ENCODE measurements around the gene BTRC. TPM values are rescaled to one million over a fixed set of nuclear protein-coding genes. Genes with fewer than 3 reads are reported as not detected.

Gene BTRC
- total and polyA plus RNA-seq, 10 of the 15 experiments (the other 5 are each of a cell fraction or from before 2014, with no cell fraction given) = 2.2 to 18.6 (median 8.6) TPM

DNA sequence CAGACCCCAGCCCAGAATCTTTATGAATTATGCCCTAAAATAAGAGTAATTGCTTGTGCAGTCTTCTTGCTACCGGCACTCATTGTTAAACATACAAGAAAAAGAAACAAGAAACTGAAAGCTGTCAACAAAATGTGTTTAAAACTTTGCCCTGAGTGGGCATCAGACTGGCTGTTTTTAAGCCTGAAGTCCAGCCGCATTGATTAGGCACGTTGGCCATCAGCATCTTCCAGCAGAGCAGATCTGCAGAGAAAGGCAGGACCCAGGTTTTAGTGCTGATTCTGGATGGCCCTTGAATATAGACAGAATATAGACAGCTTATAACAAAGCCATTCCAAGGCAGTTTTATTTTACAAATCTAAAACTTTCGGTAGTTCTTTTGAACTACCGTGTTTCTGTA lies 131.2 kb downstream of the BTRC start:
- Histone ChIP-seq H3K79me2 (ENCODE audit: control insufficient read depth, insufficient read depth, low read length) (no peaks in the 10 kb centered on the region), H3K36me3 (ENCODE audit: control insufficient read depth in 2 of 2, insufficient read depth in 2 of 2, low read length in 1 of 2) (no peaks in the 10 kb centered on the region), H3K9me3 (replicated peaks; ENCODE audit: control insufficient read depth, insufficient read depth, low read length) (no peaks in the 10 kb centered on the region), H3K4me3 (no peak overlapping the region), H4K20me1 (ENCODE audit: control insufficient read depth, insufficient read depth) (no peaks in the 10 kb centered on the region), H3K27me3 (replicated peaks in 1 of 2; ENCODE audit: control insufficient read depth in 2 of 2, insufficient read depth in 2 of 2, low read length in 1 of 2) (no peaks in the 10 kb centered on the region), H2AFZ (ENCODE audit: control insufficient read depth, low read depth, low read length) (no peak overlapping the region), H3K4me1 (ENCODE audit: control insufficient read depth, insufficient read depth, low read length) (no peaks in the 10 kb centered on the region), H3K9ac (ENCODE audit: control insufficient read depth, insufficient read depth, low read length) (no peak overlapping the region), H3K4me2 (ENCODE audit: control insufficient read depth, insufficient read depth) (no peak overlapping the region), H3K27ac (ENCODE audit: control insufficient read depth, insufficient read depth) (no peak overlapping the region)
- over 99% methylated on average over 5 of the region's 5 CpGs for whole genome bisulfite sequencing (ENCODE audit: insufficient coverage, insufficient replicate concordance, low lambda C conversion rate, missing lambda C conversion rate)
- ChIA-PET CTCF (interaction anchor here (0.7 to 8.1 kb wide), 3 partner anchors 9 to 85 kb away, joined by 3 to 51 read pairs (median 4); no protein-coding TSS in a partner anchor), POLR2A (no interaction called here), SMC1A (ENCODE audit: uncharacterized antibody, unreplicated experiment) (interaction anchor here (0.8 kb wide), 1 partner anchor 86 kb away, joined by 4 read pairs; no protein-coding TSS in a partner anchor), RAD21 (ENCODE audit: unreplicated experiment) (no interaction called here)
- FAIRE-seq (no peak), DNase-seq (ENCODE audit: low read depth, low spot score) (no peak), ATAC-seq (no peak)
- intact Hi-C loops (cut with micrococcal nuclease; ENCODE audit: unreplicated experiment) (no loop called here), in situ Hi-C loops (cut with MboI) (no loop called here)
- no TSS peak for BruUV-seq (replicated peaks)
- TF ChIP-seq, protein P1, sequence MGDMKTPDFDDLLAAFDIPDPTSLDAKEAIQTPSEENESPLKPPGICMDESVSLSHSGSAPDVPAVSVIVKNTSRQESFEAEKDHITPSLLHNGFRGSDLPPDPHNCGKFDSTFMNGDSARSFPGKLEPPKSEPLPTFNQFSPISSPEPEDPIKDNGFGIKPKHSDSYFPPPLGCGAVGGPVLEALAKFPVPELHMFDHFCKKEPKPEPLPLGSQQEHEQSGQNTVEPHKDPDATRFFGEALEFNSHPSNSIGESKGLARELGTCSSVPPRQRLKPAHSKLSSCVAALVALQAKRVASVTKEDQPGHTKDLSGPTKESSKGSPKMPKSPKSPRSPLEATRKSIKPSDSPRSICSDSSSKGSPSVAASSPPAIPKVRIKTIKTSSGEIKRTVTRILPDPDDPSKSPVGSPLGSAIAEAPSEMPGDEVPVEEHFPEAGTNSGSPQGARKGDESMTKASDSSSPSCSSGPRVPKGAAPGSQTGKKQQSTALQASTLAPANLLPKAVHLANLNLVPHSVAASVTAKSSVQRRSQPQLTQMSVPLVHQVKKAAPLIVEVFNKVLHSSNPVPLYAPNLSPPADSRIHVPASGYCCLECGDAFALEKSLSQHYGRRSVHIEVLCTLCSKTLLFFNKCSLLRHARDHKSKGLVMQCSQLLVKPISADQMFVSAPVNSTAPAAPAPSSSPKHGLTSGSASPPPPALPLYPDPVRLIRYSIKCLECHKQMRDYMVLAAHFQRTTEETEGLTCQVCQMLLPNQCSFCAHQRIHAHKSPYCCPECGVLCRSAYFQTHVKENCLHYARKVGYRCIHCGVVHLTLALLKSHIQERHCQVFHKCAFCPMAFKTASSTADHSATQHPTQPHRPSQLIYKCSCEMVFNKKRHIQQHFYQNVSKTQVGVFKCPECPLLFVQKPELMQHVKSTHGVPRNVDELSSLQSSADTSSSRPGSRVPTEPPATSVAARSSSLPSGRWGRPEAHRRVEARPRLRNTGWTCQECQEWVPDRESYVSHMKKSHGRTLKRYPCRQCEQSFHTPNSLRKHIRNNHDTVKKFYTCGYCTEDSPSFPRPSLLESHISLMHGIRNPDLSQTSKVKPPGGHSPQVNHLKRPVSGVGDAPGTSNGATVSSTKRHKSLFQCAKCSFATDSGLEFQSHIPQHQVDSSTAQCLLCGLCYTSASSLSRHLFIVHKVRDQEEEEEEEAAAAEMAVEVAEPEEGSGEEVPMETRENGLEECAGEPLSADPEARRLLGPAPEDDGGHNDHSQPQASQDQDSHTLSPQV (IDR thresholded peaks at IDR 0.05) = no peak
- TF ChIP-seq, protein P2, sequence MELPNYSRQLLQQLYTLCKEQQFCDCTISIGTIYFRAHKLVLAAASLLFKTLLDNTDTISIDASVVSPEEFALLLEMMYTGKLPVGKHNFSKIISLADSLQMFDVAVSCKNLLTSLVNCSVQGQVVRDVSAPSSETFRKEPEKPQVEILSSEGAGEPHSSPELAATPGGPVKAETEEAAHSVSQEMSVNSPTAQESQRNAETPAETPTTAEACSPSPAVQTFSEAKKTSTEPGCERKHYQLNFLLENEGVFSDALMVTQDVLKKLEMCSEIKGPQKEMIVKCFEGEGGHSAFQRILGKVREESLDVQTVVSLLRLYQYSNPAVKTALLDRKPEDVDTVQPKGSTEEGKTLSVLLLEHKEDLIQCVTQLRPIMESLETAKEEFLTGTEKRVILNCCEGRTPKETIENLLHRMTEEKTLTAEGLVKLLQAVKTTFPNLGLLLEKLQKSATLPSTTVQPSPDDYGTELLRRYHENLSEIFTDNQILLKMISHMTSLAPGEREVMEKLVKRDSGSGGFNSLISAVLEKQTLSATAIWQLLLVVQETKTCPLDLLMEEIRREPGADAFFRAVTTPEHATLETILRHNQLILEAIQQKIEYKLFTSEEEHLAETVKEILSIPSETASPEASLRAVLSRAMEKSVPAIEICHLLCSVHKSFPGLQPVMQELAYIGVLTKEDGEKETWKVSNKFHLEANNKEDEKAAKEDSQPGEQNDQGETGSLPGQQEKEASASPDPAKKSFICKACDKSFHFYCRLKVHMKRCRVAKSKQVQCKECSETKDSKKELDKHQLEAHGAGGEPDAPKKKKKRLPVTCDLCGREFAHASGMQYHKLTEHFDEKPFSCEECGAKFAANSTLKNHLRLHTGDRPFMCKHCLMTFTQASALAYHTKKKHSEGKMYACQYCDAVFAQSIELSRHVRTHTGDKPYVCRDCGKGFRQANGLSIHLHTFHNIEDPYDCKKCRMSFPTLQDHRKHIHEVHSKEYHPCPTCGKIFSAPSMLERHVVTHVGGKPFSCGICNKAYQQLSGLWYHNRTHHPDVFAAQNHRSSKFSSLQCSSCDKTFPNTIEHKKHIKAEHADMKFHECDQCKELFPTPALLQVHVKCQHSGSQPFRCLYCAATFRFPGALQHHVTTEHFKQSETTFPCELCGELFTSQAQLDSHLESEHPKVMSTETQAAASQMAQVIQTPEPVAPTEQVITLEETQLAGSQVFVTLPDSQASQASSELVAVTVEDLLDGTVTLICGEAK (IDR thresholded peaks at IDR 0.05; ENCODE audit: borderline replicate concordance) = no peak
- TF ChIP-seq NBN (IDR thresholded peaks at IDR 0.05) (no peak), BRCA1 (IDR thresholded peaks at IDR 0.05; ENCODE audit: low read depth, low read length) (no peak), CEBPB (IDR thresholded peaks at IDR 0.05; ENCODE audit: borderline replicate concordance in 1 of 2, low read depth in 2 of 2, low read length in 2 of 2) (no peak), IKZF1 (conservative IDR thresholded peaks at IDR 0.05) (no peak), SREBF1 (IDR thresholded peaks at IDR 0.05; ENCODE audit: low read length) (no peak), KDM1A (IDR thresholded peaks at IDR 0.05; ENCODE audit: borderline replicate concordance) (no peak), RUNX3 (IDR thresholded peaks at IDR 0.05; ENCODE audit: low read length) (no peak)
- TF ChIP-seq, protein P3, sequence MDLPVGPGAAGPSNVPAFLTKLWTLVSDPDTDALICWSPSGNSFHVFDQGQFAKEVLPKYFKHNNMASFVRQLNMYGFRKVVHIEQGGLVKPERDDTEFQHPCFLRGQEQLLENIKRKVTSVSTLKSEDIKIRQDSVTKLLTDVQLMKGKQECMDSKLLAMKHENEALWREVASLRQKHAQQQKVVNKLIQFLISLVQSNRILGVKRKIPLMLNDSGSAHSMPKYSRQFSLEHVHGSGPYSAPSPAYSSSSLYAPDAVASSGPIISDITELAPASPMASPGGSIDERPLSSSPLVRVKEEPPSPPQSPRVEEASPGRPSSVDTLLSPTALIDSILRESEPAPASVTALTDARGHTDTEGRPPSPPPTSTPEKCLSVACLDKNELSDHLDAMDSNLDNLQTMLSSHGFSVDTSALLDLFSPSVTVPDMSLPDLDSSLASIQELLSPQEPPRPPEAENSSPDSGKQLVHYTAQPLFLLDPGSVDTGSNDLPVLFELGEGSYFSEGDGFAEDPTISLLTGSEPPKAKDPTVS (IDR thresholded peaks at IDR 0.05; ENCODE audit: low read depth, low read length) = no peak
- TF ChIP-seq, protein P4, sequence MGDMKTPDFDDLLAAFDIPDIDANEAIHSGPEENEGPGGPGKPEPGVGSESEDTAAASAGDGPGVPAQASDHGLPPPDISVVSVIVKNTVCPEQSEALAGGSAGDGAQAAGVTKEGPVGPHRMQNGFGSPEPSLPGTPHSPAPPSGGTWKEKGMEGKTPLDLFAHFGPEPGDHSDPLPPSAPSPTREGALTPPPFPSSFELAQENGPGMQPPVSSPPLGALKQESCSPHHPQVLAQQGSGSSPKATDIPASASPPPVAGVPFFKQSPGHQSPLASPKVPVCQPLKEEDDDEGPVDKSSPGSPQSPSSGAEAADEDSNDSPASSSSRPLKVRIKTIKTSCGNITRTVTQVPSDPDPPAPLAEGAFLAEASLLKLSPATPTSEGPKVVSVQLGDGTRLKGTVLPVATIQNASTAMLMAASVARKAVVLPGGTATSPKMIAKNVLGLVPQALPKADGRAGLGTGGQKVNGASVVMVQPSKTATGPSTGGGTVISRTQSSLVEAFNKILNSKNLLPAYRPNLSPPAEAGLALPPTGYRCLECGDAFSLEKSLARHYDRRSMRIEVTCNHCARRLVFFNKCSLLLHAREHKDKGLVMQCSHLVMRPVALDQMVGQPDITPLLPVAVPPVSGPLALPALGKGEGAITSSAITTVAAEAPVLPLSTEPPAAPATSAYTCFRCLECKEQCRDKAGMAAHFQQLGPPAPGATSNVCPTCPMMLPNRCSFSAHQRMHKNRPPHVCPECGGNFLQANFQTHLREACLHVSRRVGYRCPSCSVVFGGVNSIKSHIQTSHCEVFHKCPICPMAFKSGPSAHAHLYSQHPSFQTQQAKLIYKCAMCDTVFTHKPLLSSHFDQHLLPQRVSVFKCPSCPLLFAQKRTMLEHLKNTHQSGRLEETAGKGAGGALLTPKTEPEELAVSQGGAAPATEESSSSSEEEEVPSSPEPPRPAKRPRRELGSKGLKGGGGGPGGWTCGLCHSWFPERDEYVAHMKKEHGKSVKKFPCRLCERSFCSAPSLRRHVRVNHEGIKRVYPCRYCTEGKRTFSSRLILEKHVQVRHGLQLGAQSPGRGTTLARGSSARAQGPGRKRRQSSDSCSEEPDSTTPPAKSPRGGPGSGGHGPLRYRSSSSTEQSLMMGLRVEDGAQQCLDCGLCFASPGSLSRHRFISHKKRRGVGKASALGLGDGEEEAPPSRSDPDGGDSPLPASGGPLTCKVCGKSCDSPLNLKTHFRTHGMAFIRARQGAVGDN (IDR thresholded peaks at IDR 0.05) = no peak

Data from GM12878 (cell line).